Dermis blood vessel endothelial cell (primary cell): ENCODE measurements around the gene UBE2D2. TPM values are rescaled to one million over a fixed set of nuclear protein-coding genes. Genes with fewer than 3 reads are reported as not detected.

Experiments used
- DNase-seq: peaks from one replicate; pipeline ENCODE4 v3.0.0; 2010
- total RNA-seq: library from RNA; depleted of rRNA; stranded (reverse); fragments of >200 nt; gene quantifications from 2 replicates; pipeline ENCODE4 v1.2.3, GENCODE V29; 2014

UBE2D2 gene
- total RNA-seq, 1 donor from 2014 or later, result 71.6 TPM

DNA sequence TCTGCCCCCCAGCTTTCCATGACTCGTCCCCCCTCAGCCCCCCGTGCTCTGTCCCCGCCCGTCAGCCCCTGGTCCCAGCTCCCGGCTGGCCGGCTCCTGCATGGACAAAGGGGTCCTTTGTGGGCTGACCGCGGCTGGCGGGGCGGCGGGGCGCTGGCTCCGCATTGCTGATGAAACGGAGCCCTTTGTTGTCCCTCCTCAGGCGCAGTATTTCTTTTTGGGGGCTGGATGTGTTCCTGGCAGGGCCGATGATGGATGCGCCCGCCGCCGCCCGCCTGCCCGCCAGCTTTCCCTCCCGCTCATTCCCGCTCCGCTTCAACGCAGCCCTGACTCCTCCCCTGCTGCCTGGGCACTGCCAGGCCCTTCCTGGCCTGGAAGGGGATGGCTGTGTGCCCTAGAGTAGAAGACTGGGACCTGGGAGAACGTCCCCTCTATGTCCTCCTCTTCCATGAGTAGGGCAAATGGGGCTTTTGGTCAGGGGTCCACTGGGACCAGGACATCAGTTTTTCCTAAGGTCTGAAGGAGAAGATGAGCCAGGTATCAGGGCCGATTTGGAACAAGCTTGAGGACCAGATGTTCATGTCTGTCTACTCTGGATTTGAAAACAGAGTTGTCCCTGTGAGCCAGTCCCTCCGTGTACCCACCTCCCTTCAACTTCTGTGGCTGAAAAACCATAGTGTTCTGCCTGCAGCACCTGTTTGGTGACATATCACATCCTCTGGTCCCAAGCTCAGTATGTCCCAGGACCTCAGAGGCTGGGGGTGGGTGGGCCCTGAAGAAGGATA lies 116.0 kb downstream of the UBE2D2 start:
- no peak for DNase-seq

Other genes with a start within 250 kb of the UBE2D2 start
- gene PAIP2, start 219.5 kb upstream of the UBE2D2 start, total RNA-seq, result 110 and 137 TPM in 2 replicates
- gene SLC23A1, start 178.0 kb upstream of the UBE2D2 start, total RNA-seq, result not detected in 2 replicates
- gene MZB1, start 171.4 kb upstream of the UBE2D2 start, total RNA-seq, result 0.14 TPM in 1 of 2 replicates, not detected in the other
- 6.1 and 9.2 TPM in 2 replicates for gene PROB1, start 166.2 kb upstream of the UBE2D2 start, total RNA-seq
- 8.0 and 10.0 TPM in 2 replicates for gene SPATA24, start 157.2 kb upstream of the UBE2D2 start, total RNA-seq
- gene DNAJC18, start 121.8 kb upstream of the UBE2D2 start, total RNA-seq, result 8.6 and 9.0 TPM in 2 replicates
- 404 and 423 TPM in 2 replicates for gene ECSCR, start 98.6 kb upstream of the UBE2D2 start, total RNA-seq
- gene SMIM33, start 90.3 kb upstream of the UBE2D2 start, total RNA-seq, result not detected in 2 replicates
- gene STING1, start 78.6 kb upstream of the UBE2D2 start, total RNA-seq, result 36.9 and 69.6 TPM in 2 replicates
- 29.6 and 36.1 TPM in 2 replicates for gene CXXC5, start 87.0 kb downstream of the UBE2D2 start, total RNA-seq
- gene PSD2, start 234.5 kb downstream of the UBE2D2 start, total RNA-seq, result under 0.01 TPM in 1 of 2 replicates, not detected in the other